ENCODE data around the gene IGSF21. TPM values are rescaled to one million over a fixed set of nuclear protein-coding genes. Genes with fewer than 3 reads are reported as not detected.

Gene IGSF21
- total and polyA plus RNA-seq, 2 of the 4 experiments (the other 2 are of a cell fraction): not detected

GRCh38 chr1:18302788-18303413 lies 195.3 kb downstream of the IGSF21 start:
- Histone ChIP-seq H2BK20ac (ENCODE audit: low read depth, low read length) (no peak overlapping the region), H3K36me3 (ENCODE audit: control insufficient read depth, insufficient read depth, low read length) (no peaks in the 10 kb centered on the region), H3K4me1 (ENCODE audit: control insufficient read depth, insufficient read depth, low read length) (no peaks in the 10 kb centered on the region), H3K56ac (ENCODE audit: extremely low read depth, insufficient read depth, low read length) (no peak overlapping the region), H3K9ac (ENCODE audit: low read depth, low read length) (no peak overlapping the region), H3K4ac (ENCODE audit: low read depth, low read length) (no peak overlapping the region), H4K8ac (ENCODE audit: low read depth in 2 of 2, low read length in 2 of 2) (no peak overlapping the region), H3K4me2 (ENCODE audit: low read depth, low read length) (no peak overlapping the region), H2BK15ac (ENCODE audit: low read depth, low read length) (no peak overlapping the region), H3K14ac (replicated peaks; ENCODE audit: low read depth, low read length) (no peak overlapping the region), H3K4me3 (ENCODE audit: insufficient read depth, low read depth, low read length) (no peak overlapping the region), H4K20me1 (ENCODE audit: insufficient read depth, low read length) (no peaks in the 10 kb centered on the region), H2AFZ (replicated peaks; ENCODE audit: low read length, poor library complexity) (no peak overlapping the region), H3K79me1 (ENCODE audit: low read depth in 1 of 2, low read length in 2 of 2) (no peaks in the 10 kb centered on the region), H2AK9ac (replicated peaks; ENCODE audit: low read depth, low read length, poor library complexity) (no peak overlapping the region), H2BK5ac (ENCODE audit: low read depth, low read length, poor library complexity, severe bottlenecking) (no peak overlapping the region), H3K23ac (ENCODE audit: low read depth, low read length) (no peak overlapping the region), H3K9me3 (ENCODE audit: control insufficient read depth, insufficient read depth, low read length) (peaks cover 39% of the 10 kb centered on the region; the same call in 1 of the 2 replicates), H2BK120ac (ENCODE audit: low read depth, low read length) (no peak overlapping the region), H3K27me3 (ENCODE audit: control insufficient read depth, insufficient read depth, low read length) (no peaks in the 10 kb centered on the region), H4K91ac (ENCODE audit: insufficient read depth, low read depth, low read length) (no peak overlapping the region), H3K9me1 (ENCODE audit: insufficient read depth, low read length) (no peaks in the 10 kb centered on the region), H3K18ac (ENCODE audit: low read depth, low read length) (no peak overlapping the region), H4K5ac (ENCODE audit: low read depth, low read length) (no peak overlapping the region), H2AK5ac (ENCODE audit: low read depth, low read length) (no peak overlapping the region), H3K27ac (ENCODE audit: insufficient read depth, low read length) (no peak overlapping the region)
- DNase-seq: no peak
- WGBS, 2 experiments (ENCODE audit: extremely low coverage in 2 of 2, insufficient read length in 1 of 2): 58% methylated on average over 3 of the region's 7 CpGs; no CpG with 5 or more reads in 1 of the 2 experiments
- POLR2A ChIA-PET (ENCODE audit: unreplicated experiment): no interaction called here
- no peak for TF ChIP-seq MAZ (IDR thresholded peaks at IDR 0.05; ENCODE audit: borderline replicate concordance, low read depth, low read length)
- no peak for TF ChIP-seq USF2 (IDR thresholded peaks at IDR 0.05; ENCODE audit: low read depth, low read length)
- no peak for TF ChIP-seq FOS (IDR thresholded peaks at IDR 0.05; ENCODE audit: low read depth, low read length)
- no TSS peak for BruUV-seq (replicated peaks)
- in situ Hi-C loops (cut with MboI; ENCODE audit: low sequenced_read_pairs): no loop called here
- CTCF ChIA-PET: no interaction called here
- intact Hi-C loops (cut with micrococcal nuclease): no loop called here
- ATAC-seq (ENCODE audit: low read depth): no peak
- dilution Hi-C loops (cut with HindIII; ENCODE audit: low sequenced_read_pairs, unreplicated experiment): no loop called here

All from IMR-90 (cell line).